SU-DHL-6 (cell line): ENCODE data around the gene DNAJC11.
"Not testable (repeated sequence)": the region's sequence is repeated elsewhere in the genome, so short reads cannot be mapped to it uniquely, and the experiment has no call there.

Source experiments
- CTCF ChIP-seq: fragments of 200-600 bp; sonication (generic); IDR thresholded peaks from one replicate; pipeline ENCODE4 v1.5.1; 2017; ENCODE audit warnings: antibody characterized with exemption, mild to moderate bottlenecking, low read length, moderate library complexity; ENCODE audit not compliant: insufficient read depth, poor library complexity, severe bottlenecking
- EZH2phosphoT487 ChIP-seq: fragments of 200-600 bp; sonication (generic), shearing (Covaris generic); conservative IDR thresholded peaks from 2 replicates; pipeline ENCODE4 v1.6.1; 2018; ENCODE audit warnings: mild to moderate bottlenecking, antibody characterized with exemption, low read length, moderate library complexity, mixed read lengths

DNA sequence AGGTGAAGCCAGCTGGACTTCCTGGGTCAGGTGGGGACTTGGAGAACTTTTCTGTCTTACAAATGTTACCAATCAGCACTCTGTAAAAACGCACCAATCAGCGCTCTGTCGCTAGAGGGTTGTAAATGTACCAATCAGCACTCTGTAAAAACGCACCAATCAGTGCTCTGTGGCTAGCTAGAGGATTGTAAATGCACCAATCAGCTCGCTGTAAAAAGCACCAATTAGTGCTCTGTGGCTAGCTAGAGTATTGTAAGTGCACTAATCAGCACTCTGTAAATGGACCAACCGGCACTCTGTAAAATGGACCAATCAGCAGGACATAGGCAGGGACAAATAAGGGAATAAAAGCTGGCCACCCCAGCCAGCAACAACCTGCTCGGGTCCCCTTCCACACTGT is 39.1 kb downstream of the DNAJC11 start:
- TF ChIP-seq CTCF, EZH2phosphoT487: not testable (repeated sequence)
